GM21786 (cell line): Measurements from ENCODE around the gene IDUA.
"Not testable (repeated sequence)": the region's sequence is repeated elsewhere in the genome, so short reads cannot be mapped to it uniquely, and the experiment has no call there.

ENCODE experiments used
- ATAC-seq: cut with Tn5 transposase; IDR thresholded peaks from one replicate; pipeline ENCODE4 v1.9.1; 2021; ENCODE audit not compliant: unreplicated experiment

IDUA gene

DNA sequence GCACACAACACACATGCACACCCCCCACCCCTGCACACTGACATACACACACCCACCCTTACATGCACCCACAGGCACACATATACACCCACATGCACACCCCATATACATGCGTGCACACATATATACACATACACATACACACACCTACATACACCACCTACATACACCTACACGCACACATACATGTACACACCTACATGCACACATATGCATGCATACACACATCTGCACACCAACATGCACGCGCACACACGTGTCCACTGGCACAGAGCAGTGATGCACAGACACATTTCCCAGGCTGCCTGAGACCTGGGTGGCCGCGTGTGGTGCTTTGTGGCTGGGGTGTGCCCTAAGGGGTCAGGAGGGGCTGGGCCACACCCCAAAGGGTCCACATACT lies 56.3 kb downstream of the IDUA start:
- no peak for ATAC-seq

DNA sequence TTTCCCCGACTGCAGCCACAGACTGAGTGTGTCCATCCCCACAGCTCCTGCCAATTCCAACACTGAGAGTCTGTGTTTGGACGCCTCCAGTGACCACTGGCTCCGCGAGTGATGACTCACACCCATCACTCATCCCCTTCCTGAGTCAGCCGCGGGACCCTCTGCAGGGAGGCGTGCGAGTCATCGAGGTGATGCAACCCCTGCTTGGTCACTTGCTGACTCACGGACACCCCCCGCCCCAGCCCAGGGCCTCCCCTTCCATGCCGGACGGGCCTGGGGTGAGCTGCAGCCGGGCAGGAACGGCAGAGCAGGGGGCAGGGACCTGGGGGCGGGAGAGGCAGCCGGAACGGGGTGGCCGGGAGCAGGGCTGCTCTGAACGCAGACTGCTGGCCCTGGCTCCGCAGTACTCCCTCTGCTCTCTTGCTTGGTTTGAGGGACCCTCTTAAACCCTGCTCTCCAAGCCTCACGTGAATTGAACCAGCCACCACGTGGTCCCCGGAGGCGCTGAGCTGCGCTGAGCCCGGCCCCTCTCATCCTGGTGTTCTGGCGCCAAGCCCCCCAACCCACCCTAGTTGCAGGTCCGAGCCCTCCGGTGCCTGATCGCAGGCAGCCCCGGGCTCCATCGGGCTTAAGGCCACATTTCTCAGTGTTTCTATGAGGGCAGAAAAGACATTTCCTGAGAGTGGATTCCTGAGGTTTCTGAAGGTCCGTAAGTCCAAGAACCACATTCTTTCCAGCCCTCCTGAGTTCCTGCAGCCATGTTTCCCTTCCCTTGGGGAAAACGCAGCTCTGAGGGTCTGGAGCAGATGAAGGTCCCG lies 57.0 kb downstream of the IDUA start:
- no peak for ATAC-seq

GRCh38 chr4:1044469-1045192 lies 57.8 kb downstream of the IDUA start:
- no peak for ATAC-seq

DNA sequence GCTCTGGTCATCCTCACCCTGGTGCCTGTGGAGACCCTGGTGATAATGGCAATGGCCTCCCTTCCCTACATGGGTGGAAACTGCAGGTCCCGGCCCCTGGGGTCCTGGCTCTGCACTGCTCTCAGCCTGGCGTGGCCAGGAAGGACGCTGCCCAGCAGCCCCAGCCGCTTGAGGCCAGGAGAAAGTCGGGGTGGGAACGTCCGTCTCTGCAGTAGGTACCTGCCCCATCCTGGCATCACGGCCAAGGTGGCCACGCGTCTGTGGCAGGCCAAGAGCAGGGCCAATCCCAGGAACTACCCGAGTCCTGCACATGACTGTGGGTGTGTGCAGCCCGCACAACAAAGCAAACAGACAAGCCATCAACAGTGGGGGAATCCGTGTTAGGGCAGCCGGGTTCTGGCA lies 58.4 kb downstream of the IDUA start:
- ATAC-seq = no peak

DNA sequence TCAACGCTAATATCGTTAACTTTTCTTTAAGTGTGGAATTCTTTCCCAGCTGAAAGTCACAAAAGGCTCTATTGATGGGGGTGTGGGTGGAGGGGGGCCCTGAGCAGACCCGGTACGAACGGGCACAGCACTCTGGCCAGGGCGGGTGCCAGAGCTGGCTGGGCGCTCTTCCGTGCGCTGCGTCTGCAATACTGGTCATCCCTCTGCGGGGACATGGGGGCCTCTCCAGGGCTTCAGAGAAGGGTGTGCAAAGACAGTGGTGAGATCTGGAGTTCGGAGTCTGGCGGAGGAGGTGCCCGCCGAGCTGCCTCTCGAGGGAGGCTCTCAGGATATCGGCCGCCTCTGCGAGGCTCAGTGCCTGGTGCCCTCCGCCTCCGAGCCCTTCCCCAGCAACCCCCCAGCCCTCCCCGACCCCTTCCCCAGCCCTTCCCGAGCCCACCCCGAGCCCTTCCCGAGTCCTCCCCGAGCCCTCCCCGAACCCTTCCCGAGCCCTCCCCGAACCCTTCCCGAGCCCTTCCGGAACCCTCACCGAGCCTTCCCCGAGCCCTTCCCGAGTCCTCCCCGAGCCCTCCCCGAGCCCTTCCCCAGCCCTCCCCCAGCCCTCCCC lies 58.9 kb downstream of the IDUA start:
- ATAC-seq = no peak

DNA sequence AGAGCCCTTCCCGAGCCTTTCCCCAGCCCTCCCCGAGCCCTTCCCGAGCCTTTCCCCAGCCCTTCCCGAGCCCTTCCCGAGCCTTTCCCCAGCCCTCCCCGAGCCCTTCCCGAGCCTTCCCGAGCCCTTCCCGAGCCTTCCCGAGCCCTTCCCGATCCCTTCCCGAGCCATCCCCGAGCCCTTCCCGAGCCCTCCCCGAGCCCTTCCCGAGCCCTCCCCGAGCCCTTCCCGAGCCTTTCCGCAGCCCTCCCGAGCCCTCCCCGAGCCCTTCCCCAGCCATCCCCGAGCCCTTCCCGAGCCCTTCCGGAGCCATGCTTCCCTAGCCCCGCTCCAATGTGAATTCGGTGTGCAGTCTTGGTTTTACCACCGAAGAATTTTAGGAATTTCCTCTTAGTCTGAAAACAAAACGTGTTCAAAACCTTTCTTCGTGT lies 59.8 kb downstream of the IDUA start:
- not testable (repeated sequence) for ATAC-seq

DNA sequence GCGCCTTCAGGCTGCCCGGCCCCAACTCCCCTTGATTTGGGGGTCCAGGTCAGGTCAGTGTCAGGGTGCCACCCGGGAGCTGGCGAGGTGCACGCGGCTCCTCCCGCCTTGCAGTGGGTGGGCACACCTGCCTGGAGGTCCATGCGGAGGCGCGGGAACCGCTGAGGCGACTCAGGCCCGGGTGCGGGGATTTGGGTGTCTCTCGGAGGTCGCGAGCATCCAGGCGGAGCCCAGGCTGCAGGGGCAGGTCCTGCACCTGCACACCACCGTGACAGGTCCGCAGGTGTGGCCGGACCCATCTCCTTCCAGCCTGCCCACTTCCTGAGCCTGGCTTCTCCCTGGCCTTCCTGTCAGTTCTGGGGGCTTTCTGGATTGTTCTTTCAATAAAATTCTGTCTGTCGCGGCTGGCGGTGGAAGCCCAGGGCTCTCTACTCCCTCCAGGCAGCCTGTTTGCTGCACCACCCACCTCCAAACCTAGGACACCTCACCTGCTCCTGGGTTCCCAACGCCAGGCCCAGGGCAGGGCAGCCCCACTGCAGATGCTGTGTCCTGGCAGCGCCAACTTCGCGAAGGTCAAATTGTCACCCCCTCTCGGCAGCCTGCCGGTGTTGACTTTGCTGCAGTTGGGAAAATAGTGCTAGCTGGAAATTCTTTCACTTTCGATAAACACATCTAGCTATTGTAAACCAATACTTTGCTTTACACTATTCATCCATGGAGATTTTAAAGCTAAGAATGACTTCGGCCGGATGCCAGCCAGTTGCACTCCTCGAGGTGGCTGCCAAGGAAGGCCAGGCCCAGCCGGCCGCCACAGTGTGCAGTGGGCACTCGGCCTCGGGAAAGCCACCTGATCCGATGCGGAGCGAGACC lies 60.5 kb downstream of the IDUA start:
- no peak for ATAC-seq

GRCh38 chr4:1047976-1048772 lies 61.3 kb downstream of the IDUA start:
- no peak for ATAC-seq

- no peak for ATAC-seq
Measured at GRCh38 chr4:1048773-1049590, 62.1 kb downstream of the IDUA start.

- no peak for ATAC-seq
Measured at GRCh38 chr4:1049591-1049905, 62.7 kb downstream of the IDUA start.

GRCh38 chr4:1050486-1051213 lies 63.8 kb downstream of the IDUA start:
- no peak for ATAC-seq

DNA sequence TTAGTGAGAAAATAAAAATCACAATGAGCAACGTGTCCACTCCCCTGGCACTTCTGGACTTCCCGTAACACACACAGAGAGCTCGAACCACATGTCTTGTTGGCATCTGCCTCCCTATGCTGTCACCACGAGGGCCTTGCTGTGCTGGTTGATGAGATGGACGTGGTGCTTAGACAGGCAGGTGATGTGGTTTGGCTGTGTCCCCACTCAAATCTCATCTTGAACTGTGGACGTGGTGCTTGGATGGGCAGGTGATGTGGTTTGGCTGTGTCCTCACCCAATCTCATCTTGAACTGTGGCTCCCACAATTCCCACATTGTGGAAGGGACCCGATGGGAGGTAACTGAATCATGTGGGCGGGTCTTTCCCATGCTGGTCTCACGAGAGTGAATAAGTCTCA lies 64.6 kb downstream of the IDUA start:
- ATAC-seq = no peak

DNA sequence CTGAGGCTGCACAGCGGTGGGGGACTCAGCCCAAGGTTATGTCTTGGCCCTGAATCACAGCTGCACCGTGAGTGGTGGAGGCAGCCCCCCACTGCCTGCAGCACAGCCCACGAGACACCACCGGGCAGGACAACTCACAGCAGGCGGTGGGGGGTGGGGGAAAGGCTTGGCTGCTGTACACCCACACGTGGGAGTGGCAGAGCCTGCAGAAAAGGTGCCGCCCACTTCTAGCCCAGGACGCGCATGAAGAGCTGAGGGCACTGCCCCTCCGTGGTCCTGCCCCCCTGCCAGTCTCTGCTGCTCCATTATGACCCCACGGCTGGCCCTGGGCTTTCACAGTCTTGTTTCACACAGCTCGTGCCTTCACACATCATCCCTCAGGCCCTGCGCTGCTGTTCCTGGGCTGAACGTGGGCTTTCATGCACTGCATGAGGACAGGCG lies 65.4 kb downstream of the IDUA start:
- ATAC-seq = no peak

- ATAC-seq = no peak
Measured at GRCh38 chr4:1053080-1053661, 66.3 kb downstream of the IDUA start.

DNA sequence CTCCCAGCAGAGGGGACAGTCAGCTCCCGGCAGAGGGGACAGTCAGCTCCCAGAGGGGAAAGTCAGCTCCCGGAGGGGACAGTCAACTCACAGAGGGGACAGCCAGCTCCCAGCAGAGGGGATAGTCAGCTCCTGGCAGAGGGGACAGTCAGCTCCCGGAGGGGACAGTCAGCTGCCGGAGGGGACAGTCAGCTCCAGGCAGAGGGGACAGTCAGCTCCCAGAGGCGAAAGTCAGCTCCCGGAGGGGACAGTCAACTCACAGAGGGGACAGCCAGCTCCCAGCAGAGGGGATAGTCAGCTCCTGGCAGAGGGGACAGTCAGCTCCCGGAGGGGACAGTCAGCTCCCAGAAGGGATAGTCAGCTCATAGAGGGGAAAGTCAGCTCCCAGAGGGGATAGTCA lies 67.0 kb downstream of the IDUA start:
- ATAC-seq = not testable (repeated sequence)
